ENCODE data around the gene SEC14L5.

GRCh38 chr16:4945560-4946502 lies 12.3 kb upstream of the SEC14L5 start:
- TF ChIP-seq CEBPB (IDR thresholded peaks at IDR 0.05; ENCODE audit: low read depth) (no peak), CTCF (IDR thresholded peaks at IDR 0.05 in 2 of 3, conservative IDR thresholded peaks at IDR 0.05 in 1 of 3; ENCODE audit: borderline replicate concordance in 1 of 3, insufficient read depth in 1 of 3, low read depth in 2 of 3, low read length in 2 of 3) (no peak), RAD21 (IDR thresholded peaks at IDR 0.05; ENCODE audit: low read depth) (no peak), EZH2 (IDR thresholded peaks at IDR 0.05) (no peak), ZNF274 (IDR thresholded peaks at IDR 0.05; ENCODE audit: low read depth, low read length) (no peak), ZBTB33 (IDR thresholded peaks at IDR 0.05; ENCODE audit: extremely low read depth, insufficient replicate concordance, low read length) (no peak), REST (IDR thresholded peaks at IDR 0.05; ENCODE audit: low read depth) (no peak), POLR2A (IDR thresholded peaks at IDR 0.05; ENCODE audit: borderline replicate concordance, extremely low read depth, insufficient read depth, insufficient read length) (no peak), SP1 (IDR thresholded peaks at IDR 0.05; ENCODE audit: low read depth) (no peak), SIN3A (IDR thresholded peaks at IDR 0.05; ENCODE audit: low read depth) (no peak), ATF3 (IDR thresholded peaks at IDR 0.05) (no peak)
